Lung (tissue), 12 donors: Measurements from ENCODE around the gene CLK4. TPM values are rescaled to one million over a fixed set of nuclear protein-coding genes. Genes with fewer than 3 reads are reported as not detected.

ENCODE experiments used
- ATAC-seq: fragments of 200-7000 bp; cut with Tn5 transposase; one replicate; pipeline ENCODE4 v1.9.1; 2020; ENCODE audit warnings: moderate number of reproducible peaks; ENCODE audit not compliant: insufficient read depth, low FRiP score
- DNase-seq, 3 donors: peaks; one replicate each; pipeline ENCODE4 v3.0.0-alpha.2; 2013 to 2017
- H3K27ac ChIP-seq, 2 donors: one replicate each; pipeline ENCODE4 v1.5.1; 2013; ENCODE audit warnings: mild to moderate bottlenecking in 2 of 2, moderate library complexity in 2 of 2, control low read depth in 1 of 2, inconsistent platforms in 1 of 2, low read depth in 1 of 2, low read length in 1 of 2
- H3K27me3 ChIP-seq, 3 donors: one replicate each; pipeline ENCODE4 v1.5.1; 2013; ENCODE audit warnings: low read length in 2 of 3; ENCODE audit not compliant: control insufficient read depth in 3 of 3, insufficient read depth in 3 of 3
- H3K36me3 ChIP-seq, 4 donors: one replicate each; pipeline ENCODE4 v1.5.1; 2013; ENCODE audit warnings: low read length in 4 of 4, mild to moderate bottlenecking in 1 of 4, moderate library complexity in 1 of 4; ENCODE audit not compliant: control insufficient read depth in 4 of 4, insufficient read depth in 4 of 4
- H3K4me1 ChIP-seq, 5 donors: one replicate each; pipeline ENCODE4 v1.5.1; 2013; ENCODE audit warnings: low read length in 5 of 5, mild to moderate bottlenecking in 2 of 5, moderate library complexity in 1 of 5; ENCODE audit not compliant: control insufficient read depth in 5 of 5, insufficient read depth in 5 of 5
- H3K4me3 ChIP-seq: one replicate; pipeline ENCODE4 v1.5.1; 2013; ENCODE audit warnings: mild to moderate bottlenecking, control low read depth, moderate library complexity
- H3K9ac ChIP-seq, 2 donors: one replicate each; pipeline ENCODE4 v1.5.1; 2013; ENCODE audit warnings: low read length in 2 of 2, control low read depth in 1 of 2; ENCODE audit not compliant: insufficient read depth in 1 of 2
- H3K9me3 ChIP-seq, 4 donors: one replicate each; pipeline ENCODE4 v1.5.1; 2013; ENCODE audit warnings: low read length in 3 of 4, mild to moderate bottlenecking in 1 of 4, moderate library complexity in 1 of 4; ENCODE audit not compliant: control insufficient read depth in 4 of 4, insufficient read depth in 3 of 4
- WGBS, 2 donors: extraction: QIAGEN DNeasy Blood & Tissue Kit; methylation state at CpG; one replicate each; pipeline ENCODE4 v1.1.7; 2013; 5-methylcytosine and 5-hydroxymethylcytosine counted together
- polyA plus RNA-seq, 2 donors: library from polyadenylated mRNA; stranded (reverse); fragments of 200-250 nt; gene quantifications; one replicate each; pipeline ENCODE4 v1.2.1, GENCODE V29; 2013
- total RNA-seq, 2 donors: library from RNA; depleted of rRNA in 1 of 2; stranded (reverse); fragments of >200 nt in 1 of 2; gene quantifications; one replicate each; pipeline ENCODE4 v1.2.1, GENCODE V29; 2014 to 2021
- TF ChIP-seq, protein P1 (sequence below): IDR thresholded peaks from 2 replicates; pipeline ENCODE4 v1.5.1; 2012; ENCODE audit warnings: mild to moderate bottlenecking; ENCODE audit errors: control extremely low read depth, extremely low read depth
- donor health status: control.
- donor health status: control.
- donor health status: Bipolar disorder and iron deficiency.
- donor health status: healthy.
- donor health status: DM: yes; HTN: yes; CAD: no.

CLK4 gene
- total and polyA plus RNA-seq, 4 donors, result 12.6 to 85.7 (median 28.5) TPM

DNA sequence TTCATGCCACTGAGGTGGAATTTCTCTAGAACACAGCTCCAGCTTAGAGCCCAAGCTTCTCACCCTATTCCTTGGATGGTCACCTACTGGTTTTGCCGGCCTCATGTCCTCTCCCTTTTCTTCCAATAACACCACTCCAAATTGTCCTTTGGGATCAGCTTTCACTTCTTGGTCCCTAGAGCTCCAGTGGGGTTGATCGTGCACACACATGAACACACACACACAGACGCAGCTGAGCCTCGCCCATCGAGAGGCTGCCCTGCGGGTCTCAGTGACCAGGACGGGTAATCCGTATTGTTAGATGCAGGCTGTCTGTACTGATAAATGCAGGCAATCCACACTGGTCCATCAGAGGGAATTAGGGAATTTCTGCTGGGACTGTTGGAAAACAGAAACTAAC, 43.6 kb downstream of the CLK4 start:
- 87 to 91% methylated on average over 8 of the region's 8 CpGs for WGBS, 2 donors
- H3K4me1 ChIP-seq, result peaks cover 0 to 15% (median 0%) of the 10 kb centered on the region in 5 donors
- peaks cover 0 to 6% (median 0%) of the 10 kb centered on the region in 4 donors for H3K9me3 ChIP-seq
- ATAC-seq (no peak), DNase-seq (no peak)
- peaks cover 0 to 16% (median 0%) of the 10 kb centered on the region in 3 donors for H3K27me3 ChIP-seq
- TF ChIP-seq, protein P1, sequence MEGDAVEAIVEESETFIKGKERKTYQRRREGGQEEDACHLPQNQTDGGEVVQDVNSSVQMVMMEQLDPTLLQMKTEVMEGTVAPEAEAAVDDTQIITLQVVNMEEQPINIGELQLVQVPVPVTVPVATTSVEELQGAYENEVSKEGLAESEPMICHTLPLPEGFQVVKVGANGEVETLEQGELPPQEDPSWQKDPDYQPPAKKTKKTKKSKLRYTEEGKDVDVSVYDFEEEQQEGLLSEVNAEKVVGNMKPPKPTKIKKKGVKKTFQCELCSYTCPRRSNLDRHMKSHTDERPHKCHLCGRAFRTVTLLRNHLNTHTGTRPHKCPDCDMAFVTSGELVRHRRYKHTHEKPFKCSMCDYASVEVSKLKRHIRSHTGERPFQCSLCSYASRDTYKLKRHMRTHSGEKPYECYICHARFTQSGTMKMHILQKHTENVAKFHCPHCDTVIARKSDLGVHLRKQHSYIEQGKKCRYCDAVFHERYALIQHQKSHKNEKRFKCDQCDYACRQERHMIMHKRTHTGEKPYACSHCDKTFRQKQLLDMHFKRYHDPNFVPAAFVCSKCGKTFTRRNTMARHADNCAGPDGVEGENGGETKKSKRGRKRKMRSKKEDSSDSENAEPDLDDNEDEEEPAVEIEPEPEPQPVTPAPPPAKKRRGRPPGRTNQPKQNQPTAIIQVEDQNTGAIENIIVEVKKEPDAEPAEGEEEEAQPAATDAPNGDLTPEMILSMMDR, result no peak
- no peak overlapping the region for H3K4me3 ChIP-seq
- no peaks in the 10 kb centered on the region for H3K36me3 ChIP-seq
- no peak overlapping the region for H3K27ac ChIP-seq
- H3K9ac ChIP-seq, result no peak overlapping the region

DNA sequence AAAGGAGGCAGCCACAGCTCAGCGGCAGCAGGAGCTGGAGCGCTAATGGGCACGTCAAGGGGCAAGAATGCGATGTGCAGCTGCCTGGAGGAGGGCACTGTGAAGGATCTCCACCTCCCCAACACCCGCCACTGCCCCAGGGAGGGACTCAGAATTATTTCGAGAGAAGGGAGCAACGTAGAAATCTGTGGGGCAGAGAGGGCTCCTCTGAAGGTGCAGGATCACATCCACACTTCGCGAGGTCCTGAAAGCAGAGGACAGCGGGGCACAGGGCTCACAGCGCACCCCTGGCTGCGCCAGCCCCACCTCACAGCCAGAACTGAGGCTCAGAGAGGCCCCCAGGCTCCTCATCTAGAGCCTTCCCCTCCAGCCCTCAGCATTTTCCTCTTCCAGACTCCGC, 44.6 kb downstream of the CLK4 start:
- Histone ChIP-seq H3K36me3 (no peaks in the 10 kb centered on the region), H3K4me3 (no peak overlapping the region), H3K4me1 (peaks cover 0 to 17% (median 0%) of the 10 kb centered on the region in 5 donors), H3K9ac (no peak overlapping the region), H3K27me3 (peaks cover 0 to 18% (median 0%) of the 10 kb centered on the region in 3 donors), H3K27ac (no peak overlapping the region), H3K9me3 (peaks cover 0 to 6% (median 0%) of the 10 kb centered on the region in 4 donors)
- TF ChIP-seq, protein P1, result no peak
- DNase-seq (no peak), ATAC-seq (no peak)
- WGBS, 2 donors, result 89 to 95% methylated on average over 13 of the region's 13 CpGs

DNA sequence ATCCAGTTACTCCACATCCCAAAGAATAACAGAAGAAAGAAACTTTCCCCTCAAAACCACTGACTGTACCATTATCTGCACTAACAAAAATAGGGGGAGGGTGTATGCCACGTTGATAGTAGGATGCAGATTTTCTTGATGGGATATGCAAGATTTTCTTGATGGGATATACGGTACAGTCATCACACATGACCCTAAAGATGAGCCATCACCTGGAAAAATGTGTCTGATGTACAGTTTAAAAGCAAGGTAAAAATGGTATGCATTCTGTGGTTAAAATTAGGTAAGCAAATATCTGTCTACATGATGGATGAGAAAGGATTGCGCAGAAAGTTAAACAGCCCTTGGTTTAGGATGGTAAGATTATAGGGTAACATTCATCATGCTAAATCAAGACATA, 45.2 kb downstream of the CLK4 start:
- H3K9me3 ChIP-seq, result peaks cover 0 to 6% (median 0%) of the 10 kb centered on the region in 4 donors
- no peaks in the 10 kb centered on the region for H3K36me3 ChIP-seq
- no peak overlapping the region for H3K27ac ChIP-seq
- ATAC-seq (no peak), DNase-seq (no peak)
- peaks cover 0 to 15% (median 0%) of the 10 kb centered on the region in 5 donors for H3K4me1 ChIP-seq
- WGBS, 2 donors, result 81 to 87% methylated on average over 3 of the region's 3 CpGs
- TF ChIP-seq, protein P1, result no peak
- no peak overlapping the region for H3K9ac ChIP-seq
- no peak overlapping the region for H3K4me3 ChIP-seq
- H3K27me3 ChIP-seq, result peaks cover 0 to 15% (median 0%) of the 10 kb centered on the region in 3 donors
